Skeletal muscle tissue (tissue), 5 donors: ENCODE data around the gene TTC27. TPM values are rescaled to one million over a fixed set of nuclear protein-coding genes. Genes with fewer than 3 reads are reported as not detected.
"Not testable (repeated sequence)": the region's sequence is repeated elsewhere in the genome, so short reads cannot be mapped to it uniquely, and the experiment has no call there.

Experiments
- H3K27ac ChIP-seq: one replicate; pipeline ENCODE4 v1.7.0; 2013; ENCODE audit warnings: mild to moderate bottlenecking, low read depth, low read length, inconsistent platforms
- H3K27me3 ChIP-seq, 3 donors: one replicate each; pipeline ENCODE4 v1.7.0; 2013; ENCODE audit warnings: low read length in 3 of 3; ENCODE audit not compliant: control insufficient read depth in 3 of 3, insufficient read depth in 3 of 3
- H3K36me3 ChIP-seq, 3 donors: one replicate each; pipeline ENCODE4 v1.7.0; 2013; ENCODE audit warnings: low read length in 3 of 3; ENCODE audit not compliant: control insufficient read depth in 3 of 3, insufficient read depth in 3 of 3
- H3K4me1 ChIP-seq, 3 donors: one replicate each; pipeline ENCODE4 v1.7.0; 2013; ENCODE audit warnings: low read length in 3 of 3, mild to moderate bottlenecking in 3 of 3; ENCODE audit not compliant: control insufficient read depth in 3 of 3, insufficient read depth in 3 of 3
- H3K4me3 ChIP-seq, 3 donors: one replicate each; pipeline ENCODE4 v1.7.0; 2013; ENCODE audit warnings: low read length in 3 of 3
- H3K9ac ChIP-seq, 3 donors: one replicate each; pipeline ENCODE4 v1.7.0; 2013; ENCODE audit warnings: low read length in 3 of 3, mild to moderate bottlenecking in 3 of 3, moderate library complexity in 2 of 3, low read depth in 1 of 3
- H3K9me3 ChIP-seq, 3 donors: one replicate each; pipeline ENCODE4 v1.7.0; 2013; ENCODE audit warnings: low read length in 3 of 3; ENCODE audit not compliant: control insufficient read depth in 3 of 3
- small RNA-seq: library from RNA; depleted of rRNA; stranded (forward); fragments of <200 nt; gene quantifications from one replicate; pipeline ENCODE3, GENCODE V24; 2014
- total RNA-seq: library from RNA; depleted of rRNA; stranded (reverse); fragments of >200 nt; gene quantifications from one replicate; pipeline ENCODE4 v1.2.3, GENCODE V29; 2014
- donor health status: Osteomylitis.

TTC27 gene
- total RNA-seq, 1 donor from 2014 or later: 23.5 TPM

GRCh38 chr2:32865399-32866068 is 237.7 kb downstream of the TTC27 start:
- no peak overlapping the region for H3K4me3 ChIP-seq
- no peak overlapping the region for H3K9ac ChIP-seq
- no peak overlapping the region for H3K27ac ChIP-seq
- H3K36me3 ChIP-seq: no peaks in the 10 kb centered on the region
- H3K9me3 ChIP-seq: no peaks in the 10 kb centered on the region
- peaks cover 0 to 2% (median 0%) of the 10 kb centered on the region in 3 donors for H3K4me1 ChIP-seq
- H3K27me3 ChIP-seq: no peaks in the 10 kb centered on the region

- H3K27ac ChIP-seq, H3K27me3 ChIP-seq, H3K9me3 ChIP-seq, H3K4me1 ChIP-seq, H3K9ac ChIP-seq, H3K4me3 ChIP-seq, H3K36me3 ChIP-seq: not testable (repeated sequence)
These were observed 238.6 kb downstream of the TTC27 start for GRCh38 chr2:32866462-32866861.

Small RNA genes within 50 kb of the gene (small RNA-seq; reads per million reads assigned to genes)
- gene MIR4765: not detected
